GM18873 (cell line): Measurements from ENCODE around the gene RDH13.

ENCODE experiments used
- ATAC-seq: cut with Tn5 transposase; IDR thresholded peaks from one replicate; pipeline ENCODE4 v1.9.1; 2021; ENCODE audit warnings: mild to moderate bottlenecking, moderate library complexity, moderate number of reproducible peaks; ENCODE audit not compliant: unreplicated experiment, low FRiP score

Gene RDH13

GRCh38 chr19:55092423-55093318 lies 29.7 kb upstream of the RDH13 start:
- no peak for ATAC-seq

DNA sequence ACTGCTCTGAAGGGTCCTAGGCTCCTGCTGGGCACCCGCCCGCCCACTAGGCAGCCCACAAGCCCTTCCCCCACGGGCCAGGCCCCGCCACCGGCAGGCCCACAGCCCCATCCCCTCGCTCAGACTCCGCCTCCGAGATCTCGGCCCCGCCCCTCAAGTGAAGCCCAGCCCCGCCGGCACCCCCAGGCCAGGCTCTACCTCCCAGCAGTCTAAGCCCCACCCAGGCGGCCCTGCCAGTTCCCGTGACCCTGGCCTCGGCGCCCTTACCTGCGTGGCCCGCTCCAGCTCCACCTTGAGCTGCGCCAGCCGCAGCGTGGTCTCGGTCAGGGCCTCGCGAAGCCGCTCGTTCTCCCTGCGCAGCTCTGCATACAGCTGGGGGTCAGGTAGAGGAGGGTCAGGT lies 29.0 kb upstream of the RDH13 start:
- ATAC-seq: no peak

DNA sequence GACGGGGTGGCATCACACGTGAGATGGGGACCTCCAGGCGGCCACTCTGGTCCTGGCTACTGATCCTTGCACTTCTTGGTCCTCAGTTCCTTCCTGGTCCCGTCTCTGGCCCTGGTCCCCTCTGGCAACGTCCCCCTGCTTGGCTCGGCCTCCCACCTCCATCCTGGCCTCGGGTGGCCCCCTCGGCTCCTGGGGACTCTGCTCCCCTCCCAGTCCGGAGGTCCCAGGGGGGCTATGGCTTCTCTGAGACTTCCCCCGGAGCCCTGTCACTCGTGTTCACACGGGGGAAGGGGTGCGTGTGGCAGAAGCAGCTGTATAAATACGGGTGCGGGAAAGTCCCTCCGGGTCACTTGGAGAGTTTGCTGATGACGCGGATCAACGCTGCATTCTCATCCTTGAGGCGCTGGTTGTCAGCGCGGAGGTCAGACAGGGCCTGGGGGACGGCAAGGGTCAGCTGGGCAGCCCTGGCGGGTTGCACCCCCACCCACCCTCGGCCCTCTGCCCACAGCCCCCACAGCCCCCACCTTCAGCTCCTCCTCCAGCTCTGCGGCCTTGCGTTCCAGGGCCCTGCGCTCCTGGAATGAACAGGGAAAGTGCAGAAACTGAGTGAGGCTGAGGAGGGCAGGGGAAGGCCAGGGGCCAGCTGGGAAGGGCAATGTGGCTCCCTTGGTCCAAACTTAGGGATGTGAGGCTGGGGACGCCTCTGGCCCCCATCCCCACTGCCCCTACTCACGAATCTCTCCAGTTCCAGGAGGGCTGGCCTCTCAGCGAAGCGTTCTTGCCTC lies 28.4 kb upstream of the RDH13 start:
- no peak for ATAC-seq

DNA sequence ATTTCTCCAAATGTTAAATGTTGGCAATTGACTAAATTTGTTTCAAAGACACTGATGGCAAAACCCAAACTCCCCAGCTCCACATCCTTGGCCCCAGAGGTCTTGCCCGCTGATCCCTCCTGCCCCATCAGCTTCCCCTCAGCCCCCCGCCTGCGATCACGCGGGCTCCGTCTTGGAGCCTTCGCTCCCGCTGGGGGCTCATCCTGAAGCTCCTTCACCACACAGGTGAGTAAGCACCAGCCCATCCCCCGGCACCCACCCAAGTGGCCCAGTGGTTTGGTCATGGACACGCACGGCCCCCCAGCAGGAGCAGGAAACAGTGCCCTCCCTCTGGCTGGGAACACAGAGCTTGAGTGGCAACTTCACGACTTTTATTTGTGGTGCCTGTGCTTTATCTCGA lies 27.6 kb upstream of the RDH13 start:
- ATAC-seq: no peak

DNA sequence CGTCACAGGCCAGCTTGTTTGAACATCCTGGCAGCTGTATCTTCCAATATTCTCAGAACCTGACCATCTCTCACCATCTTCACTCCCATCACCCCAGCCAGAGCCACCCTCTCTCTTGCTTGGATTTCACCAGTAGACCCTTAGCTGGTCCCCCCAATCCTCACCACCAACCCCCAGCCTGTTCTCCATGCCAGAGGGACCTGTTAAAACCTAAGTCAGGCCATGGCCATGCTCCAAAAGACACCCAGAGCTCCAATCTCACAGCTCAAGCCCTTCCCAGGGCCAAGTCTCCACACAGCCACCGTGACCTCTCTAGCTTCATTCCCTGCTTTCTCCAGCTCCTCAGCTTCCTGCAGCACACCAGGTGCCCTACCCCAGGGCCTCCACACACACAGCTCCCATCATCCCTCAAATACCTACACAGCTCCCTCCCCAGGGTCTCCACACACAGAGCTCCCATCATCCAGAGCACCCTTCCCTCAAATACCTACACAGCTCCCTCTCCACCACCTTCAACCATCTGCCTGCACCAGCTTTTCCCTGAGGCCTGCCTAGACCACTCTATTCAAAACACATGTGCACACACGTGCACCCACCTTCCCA lies 26.5 kb upstream of the RDH13 start:
- no peak for ATAC-seq

- ATAC-seq: no peak
These were observed 25.8 kb upstream of the RDH13 start for GRCh38 chr19:55088543-55089341.

DNA sequence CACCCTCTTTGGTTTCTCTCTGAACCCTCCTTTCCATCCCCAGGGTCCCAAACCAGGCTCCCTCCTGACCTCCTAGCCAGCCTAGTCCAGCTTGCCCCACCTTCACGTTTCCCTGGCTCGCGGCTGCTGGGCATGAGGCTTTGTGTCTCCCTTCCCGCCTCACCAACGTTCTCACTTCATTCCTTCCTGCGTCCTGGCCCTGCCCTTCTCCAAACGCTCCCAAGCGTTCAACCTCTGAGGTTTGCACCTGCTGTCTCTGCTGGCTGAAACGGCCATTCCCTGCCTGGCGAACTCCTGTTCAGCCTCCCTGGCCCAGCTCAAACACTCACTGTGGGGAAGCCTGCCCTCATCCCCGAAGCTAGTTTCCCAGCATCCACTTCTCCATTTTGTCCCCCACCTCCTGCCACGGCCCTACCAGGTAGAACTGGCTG lies 25.1 kb upstream of the RDH13 start:
- no peak for ATAC-seq

DNA sequence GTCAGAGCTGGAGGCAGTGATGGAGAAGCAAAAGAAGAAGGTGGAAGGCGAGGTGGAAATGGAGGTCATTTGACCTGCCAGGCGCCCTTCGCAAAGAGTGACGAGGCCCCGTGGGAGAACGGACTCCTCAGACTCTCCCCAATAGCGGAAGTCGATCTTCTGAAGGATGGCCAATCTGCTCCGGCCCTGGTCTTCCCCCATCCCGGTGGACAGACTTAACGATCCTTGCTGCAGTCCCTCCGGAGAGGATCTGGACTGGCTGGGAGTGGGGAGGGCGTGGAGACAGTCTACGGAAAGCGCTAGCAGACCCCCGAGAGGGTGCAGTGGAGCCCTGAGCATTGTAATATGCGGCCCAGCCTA lies 24.6 kb upstream of the RDH13 start:
- ATAC-seq: no peak

GRCh38 chr19:55086730-55087541 lies 24.0 kb upstream of the RDH13 start:
- ATAC-seq: no peak

DNA sequence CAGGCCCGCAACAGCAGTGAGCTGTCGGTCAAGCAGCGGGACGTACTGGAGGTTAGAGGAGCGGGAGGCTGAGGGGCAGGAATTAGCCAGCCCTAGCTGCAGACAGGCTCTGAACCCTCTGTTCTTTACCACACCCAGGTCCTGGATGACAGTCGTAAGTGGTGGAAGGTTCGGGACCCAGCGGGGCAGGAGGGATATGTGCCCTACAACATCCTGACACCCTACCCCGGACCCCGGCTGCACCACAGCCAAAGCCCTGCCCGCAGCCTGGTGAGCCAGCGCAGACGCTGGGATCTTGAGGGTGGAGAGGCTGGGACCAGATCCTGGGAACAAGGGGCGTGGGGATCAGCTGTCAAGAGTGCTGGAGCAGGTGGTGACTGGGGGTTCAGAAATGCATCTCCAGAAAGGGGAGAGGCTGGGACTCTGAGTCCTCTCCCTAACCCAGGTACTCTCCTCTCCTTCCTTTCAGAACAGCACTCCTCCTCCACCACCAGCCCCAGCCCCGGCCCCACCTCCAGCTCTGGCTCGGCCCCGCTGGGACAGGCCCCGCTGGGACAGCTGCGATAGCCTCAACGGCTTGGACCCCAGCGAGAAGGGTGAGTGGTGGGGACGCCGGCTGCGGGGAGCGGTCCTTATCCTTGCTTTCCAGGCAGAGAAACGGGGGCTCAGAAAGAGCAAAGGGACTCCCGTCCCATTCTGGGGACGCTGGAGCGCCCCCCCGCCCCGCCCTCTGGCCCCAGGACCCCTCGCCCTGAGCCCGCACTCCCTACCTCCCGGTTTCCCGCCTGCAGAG lies 23.2 kb upstream of the RDH13 start:
- no peak for ATAC-seq

- ATAC-seq: no peak
These were observed 21.5 kb upstream of the RDH13 start for GRCh38 chr19:55084416-55084815.

DNA sequence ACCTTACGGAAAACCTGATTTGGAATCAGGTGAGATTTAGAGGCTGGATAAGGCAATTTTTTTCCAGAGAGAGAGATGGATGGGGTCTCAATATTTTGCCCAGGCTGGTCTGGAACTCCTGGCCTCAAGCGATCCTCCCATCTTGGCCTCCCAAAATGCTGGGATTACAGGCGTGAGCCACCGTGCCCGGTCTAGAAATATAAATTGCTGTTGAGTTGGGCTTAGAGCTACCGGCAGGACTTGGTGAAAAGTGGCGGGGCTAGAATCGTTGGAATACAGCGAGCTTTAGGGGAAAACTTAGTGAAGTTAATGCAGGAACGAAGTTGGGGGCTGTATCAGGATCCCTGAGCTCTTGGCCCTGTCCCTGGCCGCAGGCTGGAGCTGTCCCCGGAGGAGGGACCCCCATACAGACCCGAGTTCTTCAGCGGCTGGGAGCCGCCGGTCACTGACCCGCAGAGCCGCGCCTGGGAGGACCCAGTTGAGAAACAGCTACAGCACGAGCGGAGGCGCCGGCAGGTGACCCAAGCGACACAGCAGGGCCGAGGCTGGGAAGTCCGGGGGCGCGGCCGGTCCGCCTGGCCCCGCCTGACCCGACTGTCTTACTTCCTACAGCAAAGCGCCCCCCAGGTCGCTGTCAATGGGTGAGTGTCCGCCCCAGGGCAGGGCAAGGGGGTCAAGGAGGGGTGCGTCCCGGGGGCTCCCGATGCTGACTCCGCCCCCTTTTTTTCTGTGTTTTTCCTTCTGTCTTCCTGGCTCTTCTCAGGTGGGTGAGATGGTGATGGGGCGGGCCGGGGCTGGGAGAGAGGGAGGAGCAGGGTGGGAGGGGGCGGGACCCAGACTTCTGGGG lies 20.3 kb upstream of the RDH13 start:
- ATAC-seq: no peak

DNA sequence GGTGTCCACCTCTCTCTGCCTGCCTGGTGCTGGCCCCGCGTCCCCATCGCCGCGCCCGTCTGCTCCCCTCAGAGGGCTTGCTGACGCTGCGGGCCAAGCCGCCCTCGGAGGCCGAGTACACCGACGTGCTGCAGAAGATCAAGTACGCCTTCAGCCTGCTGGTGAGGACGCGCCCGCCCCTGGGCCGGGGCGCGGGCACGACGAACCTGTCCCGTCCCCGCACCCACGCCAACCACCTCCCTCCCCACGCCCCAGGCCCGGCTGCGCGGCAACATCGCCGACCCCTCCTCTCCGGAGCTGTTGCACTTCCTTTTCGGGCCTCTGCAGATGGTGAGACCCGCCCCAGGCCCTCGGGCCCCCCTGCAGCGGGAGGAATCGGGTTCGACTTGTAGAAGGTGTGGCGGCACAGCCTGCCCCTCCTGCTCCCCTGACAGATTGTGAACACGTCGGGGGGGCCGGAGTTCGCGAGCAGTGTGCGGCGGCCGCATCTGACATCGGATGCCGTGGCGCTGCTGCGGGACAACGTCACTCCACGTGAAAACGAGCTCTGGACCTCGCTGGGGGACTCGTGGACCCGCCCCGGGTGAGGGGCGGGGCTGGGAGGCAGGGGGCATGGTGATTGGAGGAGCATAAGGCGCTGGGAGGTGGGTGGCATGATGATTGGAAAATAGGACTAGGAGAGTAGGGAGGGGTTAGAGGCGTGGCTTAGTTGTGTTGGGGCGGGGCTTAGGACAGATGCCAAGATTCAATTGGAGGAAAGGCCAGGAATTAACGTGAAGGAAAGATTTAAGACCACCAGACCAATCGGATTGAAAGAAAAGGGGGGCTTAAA lies 19.3 kb upstream of the RDH13 start:
- ATAC-seq: no peak

DNA sequence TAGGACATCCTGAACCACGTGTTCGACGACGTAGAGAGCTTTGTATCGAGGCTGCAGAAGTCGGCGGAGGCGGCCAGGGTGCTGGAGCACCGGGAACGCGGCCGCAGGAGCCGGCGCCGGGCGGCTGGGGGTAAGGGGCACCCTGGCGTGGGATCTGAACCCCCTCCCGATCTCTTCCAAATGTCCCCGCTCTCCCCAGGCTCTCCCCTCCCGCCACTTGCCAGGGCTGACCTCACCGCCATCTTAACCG lies 18.7 kb upstream of the RDH13 start:
- ATAC-seq: no peak

- ATAC-seq: no peak
These were observed 18.2 kb upstream of the RDH13 start for GRCh38 chr19:55080968-55081769.

DNA sequence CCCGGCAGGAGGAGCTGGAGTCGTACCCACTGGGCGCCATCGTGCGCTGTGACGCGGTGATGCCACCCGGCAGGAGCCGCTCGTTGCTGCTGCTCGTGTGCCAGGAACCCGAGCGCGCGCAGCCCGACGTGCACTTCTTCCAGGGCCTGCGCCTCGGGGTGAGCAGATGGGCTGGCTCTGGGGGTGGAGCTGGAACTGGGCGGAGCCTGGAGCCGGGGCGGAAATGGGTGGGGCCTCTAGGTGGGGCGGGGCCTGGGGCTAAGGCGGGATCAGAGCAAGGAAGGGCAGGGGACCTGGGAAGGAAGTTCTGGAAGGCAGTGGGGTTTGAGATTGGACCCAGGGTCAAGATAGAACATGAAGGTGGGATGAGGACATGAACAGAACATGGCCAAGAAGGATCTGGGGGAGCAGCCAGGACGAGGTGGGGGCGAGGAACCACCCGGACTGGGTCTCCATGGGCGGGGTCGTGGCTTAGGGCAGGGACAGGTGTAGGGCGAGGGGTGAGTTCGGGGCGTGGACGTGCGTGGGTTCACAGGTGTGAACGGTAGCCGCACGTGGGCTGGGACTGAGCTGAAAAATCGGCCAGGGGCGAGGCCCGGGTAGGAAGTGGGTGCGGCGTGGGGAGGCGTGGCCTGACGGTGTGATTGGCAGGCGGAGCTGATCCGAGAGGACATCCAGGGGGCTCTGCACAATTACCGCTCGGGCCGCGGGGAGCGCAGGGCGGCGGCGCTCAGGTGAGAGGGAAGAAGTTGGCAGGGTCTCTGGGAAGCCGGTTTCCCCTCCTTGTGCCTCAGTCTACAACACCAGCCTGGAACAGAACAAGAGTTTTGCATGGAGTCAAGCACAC lies 17.4 kb upstream of the RDH13 start:
- no peak for ATAC-seq
